Measurements from ENCODE around the gene P4HB. TPM values are rescaled to one million over a fixed set of nuclear protein-coding genes. Genes with fewer than 3 reads are reported as not detected.

P4HB gene
- total RNA-seq, 1 donor = 1,240 TPM

GRCh38 chr17:81907219-81908145, 47.1 kb upstream of the P4HB start:
- no peak overlapping the region for H3K4me3 ChIP-seq (ENCODE audit: insufficient read depth, low read length)
- peaks cover 5% of the 10 kb centered on the region for H3K4me1 ChIP-seq (ENCODE audit: insufficient read depth, low read length)
- no peaks in the 10 kb centered on the region for H3K9me3 ChIP-seq (ENCODE audit: low read depth, low read length)
- no peak overlapping the region for H3K4me2 ChIP-seq (ENCODE audit: insufficient read depth, low read length)
- H3K27ac ChIP-seq (ENCODE audit: low read depth, low read length) = no peak overlapping the region
- H3K36me3 ChIP-seq (ENCODE audit: insufficient read depth, low read length) = peaks cover 9% of the 10 kb centered on the region
- TF ChIP-seq, protein P1, sequence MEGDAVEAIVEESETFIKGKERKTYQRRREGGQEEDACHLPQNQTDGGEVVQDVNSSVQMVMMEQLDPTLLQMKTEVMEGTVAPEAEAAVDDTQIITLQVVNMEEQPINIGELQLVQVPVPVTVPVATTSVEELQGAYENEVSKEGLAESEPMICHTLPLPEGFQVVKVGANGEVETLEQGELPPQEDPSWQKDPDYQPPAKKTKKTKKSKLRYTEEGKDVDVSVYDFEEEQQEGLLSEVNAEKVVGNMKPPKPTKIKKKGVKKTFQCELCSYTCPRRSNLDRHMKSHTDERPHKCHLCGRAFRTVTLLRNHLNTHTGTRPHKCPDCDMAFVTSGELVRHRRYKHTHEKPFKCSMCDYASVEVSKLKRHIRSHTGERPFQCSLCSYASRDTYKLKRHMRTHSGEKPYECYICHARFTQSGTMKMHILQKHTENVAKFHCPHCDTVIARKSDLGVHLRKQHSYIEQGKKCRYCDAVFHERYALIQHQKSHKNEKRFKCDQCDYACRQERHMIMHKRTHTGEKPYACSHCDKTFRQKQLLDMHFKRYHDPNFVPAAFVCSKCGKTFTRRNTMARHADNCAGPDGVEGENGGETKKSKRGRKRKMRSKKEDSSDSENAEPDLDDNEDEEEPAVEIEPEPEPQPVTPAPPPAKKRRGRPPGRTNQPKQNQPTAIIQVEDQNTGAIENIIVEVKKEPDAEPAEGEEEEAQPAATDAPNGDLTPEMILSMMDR (IDR thresholded peaks at IDR 0.05; ENCODE audit: extremely low read depth, low read depth, low read length) = peak; percentile 13
- no peak for DNase-seq (ENCODE audit: insufficient read length, low spot score, missing footprints)
- peaks cover 15% of the 10 kb centered on the region for H4K20me1 ChIP-seq (ENCODE audit: insufficient read depth, low read length)
- peaks cover 12% of the 10 kb centered on the region for H3K79me2 ChIP-seq (ENCODE audit: insufficient read depth, low read length)
- H2AFZ ChIP-seq (ENCODE audit: low read length) = no peak overlapping the region
- no peaks in the 10 kb centered on the region for H3K27me3 ChIP-seq (ENCODE audit: insufficient read depth, low read length)

DNA sequence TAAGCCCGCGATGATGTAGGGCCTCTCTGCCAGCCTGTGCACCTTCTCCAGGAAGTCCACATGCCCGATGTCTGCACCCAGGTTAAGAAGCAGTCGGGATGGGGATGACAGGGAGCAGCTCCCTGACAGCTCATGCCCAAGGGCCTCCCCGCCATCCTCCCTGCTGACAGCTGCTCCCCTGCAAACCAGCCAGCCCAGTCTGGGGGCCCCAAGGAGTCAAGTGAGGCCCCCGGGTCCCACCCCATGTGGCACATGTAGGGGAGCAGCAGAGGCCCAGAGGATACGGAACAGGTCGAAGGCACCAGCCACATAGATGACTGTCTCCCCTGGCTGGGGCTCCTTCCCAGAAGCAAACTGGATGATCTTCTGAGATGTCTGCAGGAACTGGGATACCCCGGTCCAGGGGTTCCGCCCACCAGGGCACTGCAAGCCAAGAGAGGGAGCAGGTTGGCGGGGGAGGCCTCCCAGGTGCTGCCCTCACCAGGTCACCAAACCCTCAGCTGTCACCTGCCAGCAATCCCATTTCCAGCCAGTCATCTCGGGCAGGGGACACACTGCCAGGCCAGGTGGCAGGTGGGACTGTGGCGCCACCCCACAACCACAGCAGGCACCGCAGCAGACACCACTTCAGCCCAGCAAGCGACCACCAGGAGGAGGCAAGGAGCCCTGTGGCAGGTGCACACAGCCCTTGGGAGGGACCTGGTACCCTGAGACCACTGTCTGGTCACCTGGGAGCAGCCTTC, 46.3 kb upstream of the P4HB start:
- DNase-seq (ENCODE audit: insufficient read length, low spot score, missing footprints) = no peak
- no peak overlapping the region for H3K4me2 ChIP-seq (ENCODE audit: insufficient read depth, low read length)
- H3K79me2 ChIP-seq (ENCODE audit: insufficient read depth, low read length) = peaks cover 12% of the 10 kb centered on the region
- H3K4me3 ChIP-seq (ENCODE audit: insufficient read depth, low read length) = no peak overlapping the region
- H3K9me3 ChIP-seq (ENCODE audit: low read depth, low read length) = no peaks in the 10 kb centered on the region
- H3K27me3 ChIP-seq (ENCODE audit: insufficient read depth, low read length) = no peaks in the 10 kb centered on the region
- no peak overlapping the region for H3K27ac ChIP-seq (ENCODE audit: low read depth, low read length)
- no peak overlapping the region for H2AFZ ChIP-seq (ENCODE audit: low read length)
- peaks cover 5% of the 10 kb centered on the region for H3K4me1 ChIP-seq (ENCODE audit: insufficient read depth, low read length)
- peaks cover 10% of the 10 kb centered on the region for H4K20me1 ChIP-seq (ENCODE audit: insufficient read depth, low read length)
- peaks cover 3% of the 10 kb centered on the region for H3K36me3 ChIP-seq (ENCODE audit: insufficient read depth, low read length)
- TF ChIP-seq, protein P1 (IDR thresholded peaks at IDR 0.05; ENCODE audit: extremely low read depth, low read depth, low read length) = no peak

- Histone ChIP-seq H3K27ac (ENCODE audit: low read depth, low read length) (no peak overlapping the region), H3K79me2 (ENCODE audit: insufficient read depth, low read length) (peaks cover 12% of the 10 kb centered on the region), H3K4me1 (ENCODE audit: insufficient read depth, low read length) (peaks cover 5% of the 10 kb centered on the region), H3K9me3 (ENCODE audit: low read depth, low read length) (no peaks in the 10 kb centered on the region), H2AFZ (ENCODE audit: low read length) (no peak overlapping the region), H4K20me1 (ENCODE audit: insufficient read depth, low read length) (peaks cover 10% of the 10 kb centered on the region), H3K36me3 (ENCODE audit: insufficient read depth, low read length) (peaks cover 3% of the 10 kb centered on the region), H3K4me2 (ENCODE audit: insufficient read depth, low read length) (no peak overlapping the region), H3K4me3 (ENCODE audit: insufficient read depth, low read length) (no peak overlapping the region), H3K27me3 (ENCODE audit: insufficient read depth, low read length) (no peaks in the 10 kb centered on the region)
- peak; percentile 85 for DNase-seq (ENCODE audit: insufficient read length, low spot score, missing footprints)
- TF ChIP-seq, protein P1 (IDR thresholded peaks at IDR 0.05; ENCODE audit: extremely low read depth, low read depth, low read length) = no peak
Measured at GRCh38 chr17:81905993-81906392, 45.7 kb upstream of the P4HB start.

- H4K20me1 ChIP-seq (ENCODE audit: insufficient read depth, low read length) = peaks cover 10% of the 10 kb centered on the region
- no peak overlapping the region for H3K27ac ChIP-seq (ENCODE audit: low read depth, low read length)
- TF ChIP-seq, protein P1 (IDR thresholded peaks at IDR 0.05; ENCODE audit: extremely low read depth, low read depth, low read length) = no peak
- peaks cover 3% of the 10 kb centered on the region for H3K36me3 ChIP-seq (ENCODE audit: insufficient read depth, low read length)
- H2AFZ ChIP-seq (ENCODE audit: low read length) = no peak overlapping the region
- H3K27me3 ChIP-seq (ENCODE audit: insufficient read depth, low read length) = no peaks in the 10 kb centered on the region
- no peaks in the 10 kb centered on the region for H3K9me3 ChIP-seq (ENCODE audit: low read depth, low read length)
- H3K4me2 ChIP-seq (ENCODE audit: insufficient read depth, low read length) = no peak overlapping the region
- peak; percentile 69 for DNase-seq (ENCODE audit: insufficient read length, low spot score, missing footprints)
- H3K4me3 ChIP-seq (ENCODE audit: insufficient read depth, low read length) = no peak overlapping the region
- peaks cover 4% of the 10 kb centered on the region for H3K4me1 ChIP-seq (ENCODE audit: insufficient read depth, low read length)
- peaks cover 10% of the 10 kb centered on the region for H3K79me2 ChIP-seq (ENCODE audit: insufficient read depth, low read length)
Measured at GRCh38 chr17:81905424-81905875, 45.1 kb upstream of the P4HB start.
